MM.1S (cell line): ENCODE results near the gene NPSR1.
A peak's percentile ranks its signal among the peaks of the same experiment; 100 is the strongest.

Experiments used
- DNase-seq: peaks from one replicate; pipeline ENCODE4 v3.0.0-alpha.2; 2015
- H2AFZ ChIP-seq: fragments of 300-600 bp; sonication (generic); 2 replicates; pipeline ENCODE4 v1.6.0; 2016; ENCODE audit warnings: antibody characterized with exemption, low read length
- H3F3A ChIP-seq: fragments of 300-600 bp; sonication (generic); 2 replicates; pipeline ENCODE4 v1.6.1; 2016; ENCODE audit warnings: mild to moderate bottlenecking, antibody characterized with exemption, low read length, moderate library complexity, mixed read lengths; ENCODE audit not compliant: insufficient read depth
- H3K27ac ChIP-seq: fragments of 300-600 bp; sonication (generic); 2 replicates; pipeline ENCODE4 v1.5.1; 2016; ENCODE audit warnings: mild to moderate bottlenecking, low read length
- H3K27me3 ChIP-seq: fragments of 300-600 bp; sonication (generic); replicated peaks from 2 replicates; pipeline ENCODE4 v1.6.0; 2016; ENCODE audit warnings: low read length; ENCODE audit not compliant: insufficient read depth
- H3K36me3 ChIP-seq: fragments of 300-600 bp; sonication (generic); replicated peaks from 2 replicates; pipeline ENCODE4 v1.6.1; 2016; ENCODE audit warnings: mild to moderate bottlenecking, low read length, mixed read lengths; ENCODE audit not compliant: insufficient read depth
- H3K4me1 ChIP-seq: fragments of 300-600 bp; sonication (generic); 2 replicates; pipeline ENCODE4 v1.6.1; 2016; ENCODE audit warnings: low read length, mixed read lengths
- H3K4me2 ChIP-seq: fragments of 300-600 bp; sonication (generic); 2 replicates; pipeline ENCODE4 v1.6.0; 2016; ENCODE audit warnings: low read depth, low read length
- H3K4me3 ChIP-seq: fragments of 300-600 bp; sonication (generic); 2 replicates; pipeline ENCODE4 v1.5.1; 2016; ENCODE audit warnings: low read length, mixed read lengths
- H3K79me2 ChIP-seq: fragments of 300-600 bp; sonication (generic); 2 replicates; pipeline ENCODE4 v1.6.1; 2016; ENCODE audit warnings: mixed run types, low read length, mixed read lengths
- H3K9ac ChIP-seq: fragments of 300-600 bp; sonication (generic); 2 replicates; pipeline ENCODE4 v1.6.1; 2016; ENCODE audit warnings: low read length, mixed read lengths
- H3K9me2 ChIP-seq: fragments of 300-600 bp; sonication (generic); replicated peaks from 2 replicates; pipeline ENCODE4 v1.6.1; 2016; ENCODE audit warnings: mild to moderate bottlenecking, low read length, mixed read lengths; ENCODE audit not compliant: insufficient read depth
- H3K9me3 ChIP-seq: fragments of 300-600 bp; sonication (generic); replicated peaks from 2 replicates; pipeline ENCODE4 v1.6.1; 2016; ENCODE audit warnings: mild to moderate bottlenecking, low read length, mixed read lengths; ENCODE audit not compliant: insufficient read depth
- H4K20me1 ChIP-seq: fragments of 300-600 bp; sonication (generic); 2 replicates; pipeline ENCODE4 v1.6.1; 2016; ENCODE audit warnings: mild to moderate bottlenecking, low read length, moderate library complexity, mixed read lengths; ENCODE audit not compliant: insufficient read depth
- EZH2 ChIP-seq: fragments of 300-600 bp; sonication (generic); optimal IDR thresholded peaks from 2 replicates; pipeline ENCODE3; 2017; ENCODE audit warnings: low read depth, mild to moderate bottlenecking, antibody characterized with exemption, low read length, mixed read lengths
- EZH2phosphoT487 ChIP-seq: fragments of 300-600 bp; sonication (generic); IDR thresholded peaks from 2 replicates; pipeline ENCODE4 v1.6.1; 2018; ENCODE audit warnings: antibody characterized with exemption, low read length
- TF ChIP-seq, protein P1 (sequence below): fragments of 300-600 bp; sonication (generic); IDR thresholded peaks from 2 replicates; pipeline ENCODE4 v1.5.1; 2016; ENCODE audit warnings: antibody characterized with exemption, low read length, mixed read lengths

NPSR1 gene

DNA sequence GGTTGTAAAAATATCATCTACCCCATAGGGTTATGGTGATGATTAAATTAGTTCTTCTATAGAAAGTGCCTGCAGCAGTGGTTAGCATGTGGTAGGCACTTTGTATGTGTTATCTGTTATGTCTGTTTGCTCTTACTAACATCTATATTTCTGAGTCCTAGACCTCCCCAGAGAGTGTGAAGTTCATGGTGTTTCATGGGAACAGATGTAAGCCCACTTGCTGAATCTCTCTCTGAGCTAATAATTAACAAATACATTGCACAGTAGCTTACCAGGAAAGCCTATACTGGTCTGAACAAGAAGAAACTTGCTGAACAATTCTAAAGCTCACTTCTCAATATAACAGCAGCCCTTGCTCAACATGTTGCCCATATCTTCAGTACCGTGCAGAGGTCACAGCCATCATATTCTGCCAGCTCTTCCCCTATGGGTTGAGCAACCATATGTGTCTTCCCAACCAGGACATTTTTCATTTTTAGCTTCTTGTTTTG lies 100.1 kb downstream of the NPSR1 start:
- no peaks in the 10 kb centered on the region for H3K79me2 ChIP-seq
- no peak for DNase-seq
- H3K9ac ChIP-seq: no peak overlapping the region
- no peak overlapping the region for H3K4me3 ChIP-seq
- H3K27me3 ChIP-seq: no peaks in the 10 kb centered on the region
- H3K27ac ChIP-seq: no peak overlapping the region
- no peaks in the 10 kb centered on the region for H4K20me1 ChIP-seq
- no peak overlapping the region for H2AFZ ChIP-seq
- H3K36me3 ChIP-seq: no peaks in the 10 kb centered on the region
- no peak for TF ChIP-seq EZH2
- TF ChIP-seq, protein P1, sequence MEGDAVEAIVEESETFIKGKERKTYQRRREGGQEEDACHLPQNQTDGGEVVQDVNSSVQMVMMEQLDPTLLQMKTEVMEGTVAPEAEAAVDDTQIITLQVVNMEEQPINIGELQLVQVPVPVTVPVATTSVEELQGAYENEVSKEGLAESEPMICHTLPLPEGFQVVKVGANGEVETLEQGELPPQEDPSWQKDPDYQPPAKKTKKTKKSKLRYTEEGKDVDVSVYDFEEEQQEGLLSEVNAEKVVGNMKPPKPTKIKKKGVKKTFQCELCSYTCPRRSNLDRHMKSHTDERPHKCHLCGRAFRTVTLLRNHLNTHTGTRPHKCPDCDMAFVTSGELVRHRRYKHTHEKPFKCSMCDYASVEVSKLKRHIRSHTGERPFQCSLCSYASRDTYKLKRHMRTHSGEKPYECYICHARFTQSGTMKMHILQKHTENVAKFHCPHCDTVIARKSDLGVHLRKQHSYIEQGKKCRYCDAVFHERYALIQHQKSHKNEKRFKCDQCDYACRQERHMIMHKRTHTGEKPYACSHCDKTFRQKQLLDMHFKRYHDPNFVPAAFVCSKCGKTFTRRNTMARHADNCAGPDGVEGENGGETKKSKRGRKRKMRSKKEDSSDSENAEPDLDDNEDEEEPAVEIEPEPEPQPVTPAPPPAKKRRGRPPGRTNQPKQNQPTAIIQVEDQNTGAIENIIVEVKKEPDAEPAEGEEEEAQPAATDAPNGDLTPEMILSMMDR: no peak
- TF ChIP-seq EZH2phosphoT487: no peak
- no peaks in the 10 kb centered on the region for H3K9me3 ChIP-seq
- H3K9me2 ChIP-seq: no peaks in the 10 kb centered on the region
- H3K4me1 ChIP-seq: peaks cover 47% of the 10 kb centered on the region
- H3K4me2 ChIP-seq: no peak overlapping the region
- peaks cover 25% of the 10 kb centered on the region for H3F3A ChIP-seq

DNA sequence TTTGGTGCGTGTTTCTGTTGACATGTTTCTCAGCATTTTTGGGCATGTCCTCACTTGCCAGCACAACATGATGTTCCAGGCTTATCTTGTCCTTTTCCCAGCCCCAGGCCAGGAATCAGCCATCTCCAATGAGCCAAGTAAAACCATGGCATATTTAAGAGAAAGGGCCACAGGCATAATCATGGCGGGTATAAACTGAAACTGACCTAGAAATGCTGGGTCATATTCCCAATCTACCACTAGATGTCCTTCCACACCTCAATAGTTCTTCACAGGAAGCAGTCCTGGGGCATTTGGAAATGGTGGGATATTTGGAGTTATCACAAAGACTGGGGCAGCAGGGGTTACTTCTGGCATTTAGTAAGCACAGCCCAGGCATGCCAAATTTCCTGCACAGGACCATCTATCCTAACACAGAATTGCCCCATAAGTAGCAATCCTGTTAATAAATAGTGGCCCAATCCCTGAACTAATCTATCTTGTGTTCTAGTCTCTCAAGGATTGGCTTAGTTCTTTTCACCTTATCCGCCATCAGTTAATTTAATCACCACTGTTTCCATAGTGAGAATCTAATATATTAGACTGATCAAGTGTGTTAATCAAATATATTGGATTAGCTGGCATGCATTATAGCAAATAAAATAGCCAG lies 101.6 kb downstream of the NPSR1 start:
- Histone ChIP-seq H4K20me1 (no peaks in the 10 kb centered on the region), H3K27ac (no peak overlapping the region), H3K9me2 (no peaks in the 10 kb centered on the region), H3K4me2 (peak overlapping the region; percentile 42; the same call in 1 of the 2 replicates), H3K9ac (no peak overlapping the region), H3K9me3 (no peaks in the 10 kb centered on the region), H3K4me1 (peaks cover 38% of the 10 kb centered on the region), H2AFZ (peak overlapping the region; percentile 59), H3F3A (peaks cover 18% of the 10 kb centered on the region), H3K4me3 (no peak overlapping the region), H3K79me2 (no peaks in the 10 kb centered on the region), H3K36me3 (no peaks in the 10 kb centered on the region), H3K27me3 (no peaks in the 10 kb centered on the region)
- no peak for TF ChIP-seq EZH2
- TF ChIP-seq, protein P1: peak; percentile 71
- DNase-seq: peak; percentile 42

DNA sequence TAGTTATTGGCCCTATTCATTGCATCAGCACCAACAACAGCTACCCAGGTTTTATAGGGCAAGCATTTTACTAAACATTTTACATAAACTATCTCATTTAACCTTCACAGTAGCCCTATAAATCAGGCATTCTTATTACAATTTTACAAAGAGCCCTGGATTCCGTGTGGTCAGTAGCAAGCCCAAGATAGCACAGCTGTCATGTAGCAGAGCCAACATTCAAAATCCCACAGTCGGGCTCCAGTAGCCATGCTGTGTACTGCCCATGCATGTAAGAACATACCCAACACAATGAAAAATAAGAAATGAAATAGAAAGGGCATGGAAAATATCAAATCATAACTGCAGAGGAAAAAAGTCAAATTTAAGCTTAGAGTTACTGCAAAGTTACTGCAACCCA lies 102.3 kb downstream of the NPSR1 start:
- no peak overlapping the region for H3K27ac ChIP-seq
- H4K20me1 ChIP-seq: no peaks in the 10 kb centered on the region
- H3K36me3 ChIP-seq: no peaks in the 10 kb centered on the region
- H3F3A ChIP-seq: peaks cover 11% of the 10 kb centered on the region
- H3K79me2 ChIP-seq: no peaks in the 10 kb centered on the region
- DNase-seq: no peak
- no peak overlapping the region for H3K4me2 ChIP-seq
- H2AFZ ChIP-seq: no peak overlapping the region
- H3K9ac ChIP-seq: no peak overlapping the region
- H3K4me3 ChIP-seq: no peak overlapping the region
- TF ChIP-seq EZH2 (no peak), EZH2phosphoT487 (no peak)
- TF ChIP-seq, protein P1: no peak
- H3K9me2 ChIP-seq: no peaks in the 10 kb centered on the region
- H3K27me3 ChIP-seq: no peaks in the 10 kb centered on the region
- peaks cover 32% of the 10 kb centered on the region for H3K4me1 ChIP-seq
- H3K9me3 ChIP-seq: no peaks in the 10 kb centered on the region
